ENCODE results near the gene FAM117A. TPM values are rescaled to one million over a fixed set of nuclear protein-coding genes. Genes with fewer than 3 reads are reported as not detected.

FAM117A gene
- total and polyA plus RNA-seq, 2 of the 8 experiments (the other 6 are each of a cell fraction or from before 2014, with no cell fraction given): 28.4 to 45.7 TPM

DNA sequence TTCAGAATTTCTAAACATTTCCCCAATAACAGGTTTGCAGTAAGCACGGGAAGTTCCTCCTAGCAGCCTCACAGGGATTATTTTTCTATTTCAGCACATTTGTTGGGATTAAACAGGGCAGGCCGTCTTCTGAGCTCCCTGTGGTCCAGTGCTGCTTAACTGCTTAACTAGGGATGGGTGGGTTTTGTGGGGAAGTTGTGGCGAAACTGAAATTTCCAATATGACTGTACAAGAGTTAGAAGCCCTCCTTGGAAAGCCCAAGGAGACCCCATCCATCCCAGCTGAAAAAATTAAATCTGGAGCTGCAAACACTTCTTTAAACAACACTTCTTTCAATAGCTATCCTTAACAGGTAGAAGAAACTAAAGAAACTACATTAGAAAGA, 22.2 kb downstream of the FAM117A start (continued):
- TF ChIP-seq FOSL1 (IDR thresholded peaks at IDR 0.05; ENCODE audit: insufficient read depth, low read depth, low read length) (no peak), JUND (IDR thresholded peaks at IDR 0.05; ENCODE audit: low read length) (no peak), TEAD4 (IDR thresholded peaks at IDR 0.05; ENCODE audit: low read depth, low read length) (no peak), SIRT6 (IDR thresholded peaks at IDR 0.05; ENCODE audit: low read length) (no peak), SUZ12 (IDR thresholded peaks at IDR 0.05; ENCODE audit: low read length) (no peak), HDAC2 (IDR thresholded peaks at IDR 0.05; ENCODE audit: borderline replicate concordance in 1 of 2, low read depth in 2 of 2, low read length in 2 of 2) (no peak), BACH1 (IDR thresholded peaks at IDR 0.05; ENCODE audit: low read length) (no peak), CEBPB (IDR thresholded peaks at IDR 0.05; ENCODE audit: low read depth, low read length) (no peak), BCL11A (IDR thresholded peaks at IDR 0.05; ENCODE audit: low read depth in 2 of 2, low read length in 2 of 2) (no peak), RAD21 (IDR thresholded peaks at IDR 0.05 in 1 of 2, conservative IDR thresholded peaks at IDR 0.05 in 1 of 2; ENCODE audit: low read depth in 2 of 2, low read length in 2 of 2) (no peak)

Data from H1 (cell line).